GM12878 (cell line): ENCODE results near the gene CTDNEP1. TPM values are rescaled to one million over a fixed set of nuclear protein-coding genes. Genes with fewer than 3 reads are reported as not detected.

Experiments used
- CBX5 ChIP-seq: sonication (generic); IDR thresholded peaks from 2 replicates; pipeline ENCODE4 v1.6.1; 2016; ENCODE audit warnings: low read depth, moderate library complexity, mild to moderate bottlenecking, inconsistent platforms
- CHD2 ChIP-seq: IDR thresholded peaks from 2 replicates; pipeline ENCODE4 v1.6.1; 2011; ENCODE audit warnings: low read depth, low read length, improper control_type of control experiment, borderline replicate concordance
- CHD4 ChIP-seq: fragments of 200-600 bp; sonication (generic); IDR thresholded peaks from 2 replicates; pipeline ENCODE4 v1.6.1; 2016; ENCODE audit warnings: mild to moderate bottlenecking
- STAT1 ChIP-seq: fragments of 450-650 bp; conservative IDR thresholded peaks from 2 replicates; pipeline ENCODE4 v1.6.1; 2014; ENCODE audit warnings: antibody characterized with exemption, mild to moderate bottlenecking
- SUZ12 ChIP-seq: fragments of 200-600 bp; sonication (generic); IDR thresholded peaks from one replicate; pipeline ENCODE4 v1.6.1; 2018; ENCODE audit warnings: antibody characterized with exemption, mild to moderate bottlenecking; ENCODE audit not compliant: unreplicated experiment
- polyA plus RNA-seq, 11 experiments: library from polyadenylated mRNA; depleted of rRNA in 4 of 11; unstranded in 6 of 11; stranded (reverse) in 5 of 11; fragments of >200 nt; fragmentation: Nextera tagmentation in 4 of 11; fragmentation: Illumina TruSeq in 1 of 11; extraction: Ambion mirVana in 4 of 11; extraction: Trizol in 1 of 11; gene quantifications; 1 replicate in 1 of 11; 2 replicates in 10 of 11; pipeline versions ENCODE4 v1.2.1 to v1.2.3, GENCODE V29; 2011 to 2016; ENCODE audit warnings: inconsistent platforms in 2 of 11, missing spikeins in 2 of 11, low read depth in 1 of 11
- total RNA-seq, 4 experiments: library from RNA; depleted of rRNA in 3 of 4; stranded (reverse); fragments of >200 nt in 3 of 4; fragmentation: Illumina TruSeq in 1 of 4; extraction: Trizol in 1 of 4; gene quantifications; 2 replicates each; pipeline versions ENCODE4 v1.2.1 to v1.2.3, GENCODE V29; 2013 to 2021
- TF ChIP-seq, protein P1 (sequence below): IDR thresholded peaks from 2 replicates; pipeline ENCODE4 v1.6.1; 2012; ENCODE audit warnings: low read length, inconsistent platforms
- TF ChIP-seq, protein P2 (sequence below): fragments of 150-350 bp; IDR thresholded peaks from 2 replicates; pipeline ENCODE4 v1.6.1; 2014; ENCODE audit warnings: mild to moderate bottlenecking, low read depth, low read length
- TF ChIP-seq, protein P3 (sequence below): IDR thresholded peaks from 2 replicates; pipeline ENCODE4 v1.6.1; 2012; ENCODE audit warnings: low read depth, low read length, improper control_type of control experiment

Gene CTDNEP1
- total and polyA plus RNA-seq, 10 of the 15 experiments (the other 5 are each of a cell fraction or from before 2014, with no cell fraction given), result 23.7 to 176 (median 30.3) TPM

DNA sequence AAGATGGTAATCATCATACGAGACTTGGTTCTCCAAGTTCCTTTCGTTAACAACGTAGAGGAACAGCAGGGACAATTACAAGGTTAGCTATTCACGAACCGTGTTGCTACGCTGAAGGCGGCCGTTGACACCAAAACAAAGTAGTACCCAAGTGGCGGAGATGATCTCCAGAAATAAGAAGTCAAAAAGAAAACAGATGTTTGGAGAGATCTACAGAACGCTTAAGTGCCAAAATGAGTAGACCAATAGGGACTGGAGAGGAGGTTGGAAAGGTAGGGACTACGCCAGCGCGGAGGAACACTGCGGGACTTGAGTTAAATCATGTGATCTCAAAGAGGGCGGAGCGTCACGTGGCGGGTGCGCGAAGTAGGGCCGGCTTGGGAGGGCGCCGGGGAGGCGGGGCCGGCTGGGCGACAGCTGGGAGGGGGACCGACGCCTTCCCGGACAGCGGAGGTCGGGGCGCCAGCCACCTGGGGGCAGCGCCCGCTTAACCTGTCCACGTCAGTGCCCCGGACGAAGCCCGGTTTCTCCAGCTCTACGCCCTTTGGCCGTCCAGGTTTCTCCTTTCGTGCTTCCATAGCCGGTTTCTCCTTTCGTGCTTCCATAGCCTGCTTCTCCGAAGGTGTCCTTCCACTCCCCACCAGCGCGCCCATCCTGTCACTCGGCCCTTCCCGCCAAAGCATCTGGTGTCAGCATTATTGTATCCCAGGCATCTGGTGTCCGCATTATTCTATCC lies 8.6 kb downstream of the CTDNEP1 start (continued):
- TF ChIP-seq, protein P1, sequence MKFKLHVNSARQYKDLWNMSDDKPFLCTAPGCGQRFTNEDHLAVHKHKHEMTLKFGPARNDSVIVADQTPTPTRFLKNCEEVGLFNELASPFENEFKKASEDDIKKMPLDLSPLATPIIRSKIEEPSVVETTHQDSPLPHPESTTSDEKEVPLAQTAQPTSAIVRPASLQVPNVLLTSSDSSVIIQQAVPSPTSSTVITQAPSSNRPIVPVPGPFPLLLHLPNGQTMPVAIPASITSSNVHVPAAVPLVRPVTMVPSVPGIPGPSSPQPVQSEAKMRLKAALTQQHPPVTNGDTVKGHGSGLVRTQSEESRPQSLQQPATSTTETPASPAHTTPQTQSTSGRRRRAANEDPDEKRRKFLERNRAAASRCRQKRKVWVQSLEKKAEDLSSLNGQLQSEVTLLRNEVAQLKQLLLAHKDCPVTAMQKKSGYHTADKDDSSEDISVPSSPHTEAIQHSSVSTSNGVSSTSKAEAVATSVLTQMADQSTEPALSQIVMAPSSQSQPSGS, result peak; percentile 78; the same call in 1 of the 2 replicates
- TF ChIP-seq CHD2 (peak; percentile 96), STAT1 (0 out of 2 replicates have a peak, but pooled peaks have one; percentile 67), CHD4 (no peak), SUZ12 (no peak), CBX5 (no peak)
- TF ChIP-seq, protein P2, sequence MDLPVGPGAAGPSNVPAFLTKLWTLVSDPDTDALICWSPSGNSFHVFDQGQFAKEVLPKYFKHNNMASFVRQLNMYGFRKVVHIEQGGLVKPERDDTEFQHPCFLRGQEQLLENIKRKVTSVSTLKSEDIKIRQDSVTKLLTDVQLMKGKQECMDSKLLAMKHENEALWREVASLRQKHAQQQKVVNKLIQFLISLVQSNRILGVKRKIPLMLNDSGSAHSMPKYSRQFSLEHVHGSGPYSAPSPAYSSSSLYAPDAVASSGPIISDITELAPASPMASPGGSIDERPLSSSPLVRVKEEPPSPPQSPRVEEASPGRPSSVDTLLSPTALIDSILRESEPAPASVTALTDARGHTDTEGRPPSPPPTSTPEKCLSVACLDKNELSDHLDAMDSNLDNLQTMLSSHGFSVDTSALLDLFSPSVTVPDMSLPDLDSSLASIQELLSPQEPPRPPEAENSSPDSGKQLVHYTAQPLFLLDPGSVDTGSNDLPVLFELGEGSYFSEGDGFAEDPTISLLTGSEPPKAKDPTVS, result no peak
- TF ChIP-seq, protein P3, sequence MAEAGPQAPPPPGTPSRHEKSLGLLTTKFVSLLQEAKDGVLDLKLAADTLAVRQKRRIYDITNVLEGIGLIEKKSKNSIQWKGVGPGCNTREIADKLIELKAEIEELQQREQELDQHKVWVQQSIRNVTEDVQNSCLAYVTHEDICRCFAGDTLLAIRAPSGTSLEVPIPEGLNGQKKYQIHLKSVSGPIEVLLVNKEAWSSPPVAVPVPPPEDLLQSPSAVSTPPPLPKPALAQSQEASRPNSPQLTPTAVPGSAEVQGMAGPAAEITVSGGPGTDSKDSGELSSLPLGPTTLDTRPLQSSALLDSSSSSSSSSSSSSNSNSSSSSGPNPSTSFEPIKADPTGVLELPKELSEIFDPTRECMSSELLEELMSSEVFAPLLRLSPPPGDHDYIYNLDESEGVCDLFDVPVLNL, result no peak
